ENCODE results near the gene CCDC12.

CCDC12 gene

GRCh38 chr3:46936733-46937250, 39.8 kb downstream of the CCDC12 start:
- DNase-seq (ENCODE audit: low spot score) = no peak

GRCh38 chr3:46935989-46936558, 40.5 kb downstream of the CCDC12 start:
- DNase-seq (ENCODE audit: low spot score) = no peak

- DNase-seq (ENCODE audit: low spot score) = no peak
Observed at GRCh38 chr3:46935168-46935858, 41.2 kb downstream of the CCDC12 start.

GRCh38 chr3:46934498-46935167, 41.9 kb downstream of the CCDC12 start:
- DNase-seq (ENCODE audit: low spot score) = no peak

- DNase-seq (ENCODE audit: low spot score) = no peak
Observed at GRCh38 chr3:46934072-46934471, 42.5 kb downstream of the CCDC12 start.

GRCh38 chr3:46933261-46933660, 43.3 kb downstream of the CCDC12 start:
- no peak for DNase-seq (ENCODE audit: low spot score)

GRCh38 chr3:46932455-46933225, 43.9 kb downstream of the CCDC12 start:
- DNase-seq (ENCODE audit: low spot score) = no peak

GRCh38 chr3:46931631-46932331, 44.8 kb downstream of the CCDC12 start:
- no peak for DNase-seq (ENCODE audit: low spot score)

- DNase-seq (ENCODE audit: low spot score) = no peak
Observed at GRCh38 chr3:46930945-46931403, 45.6 kb downstream of the CCDC12 start.

GRCh38 chr3:46930166-46930944, 46.2 kb downstream of the CCDC12 start:
- no peak for DNase-seq (ENCODE audit: low spot score)

GRCh38 chr3:46929324-46929723, 47.2 kb downstream of the CCDC12 start:
- no peak for DNase-seq (ENCODE audit: low spot score)

GRCh38 chr3:46928282-46928681, 48.3 kb downstream of the CCDC12 start:
- DNase-seq (ENCODE audit: low spot score) = peak; percentile 12

- DNase-seq (ENCODE audit: low spot score) = no peak
Observed at GRCh38 chr3:46927718-46928073, 48.8 kb downstream of the CCDC12 start.

GRCh38 chr3:46926871-46927717, 49.5 kb downstream of the CCDC12 start:
- peak; percentile 28 for DNase-seq (ENCODE audit: low spot score)

- no peak for DNase-seq (ENCODE audit: low spot score)
Observed at GRCh38 chr3:46926447-46926846, 50.1 kb downstream of the CCDC12 start.

- no peak for DNase-seq (ENCODE audit: low spot score)
Observed at GRCh38 chr3:46926039-46926438, 50.5 kb downstream of the CCDC12 start.

GRCh38 chr3:46925585-46925934, 51.0 kb downstream of the CCDC12 start:
- DNase-seq (ENCODE audit: low spot score) = no peak

- no peak for DNase-seq (ENCODE audit: low spot score)
Observed at GRCh38 chr3:46924921-46925584, 51.5 kb downstream of the CCDC12 start.

GRCh38 chr3:46923559-46924350, 52.8 kb downstream of the CCDC12 start:
- peak; percentile 40 for DNase-seq (ENCODE audit: low spot score)
